GM23248 (cell line): Measurements from ENCODE around the gene ABLIM2.

Experiments
- EZH2 ChIP-seq: fragments of 200-600 bp; sonication (generic); IDR thresholded peaks from 2 replicates; pipeline ENCODE4 v1.6.1; 2018; ENCODE audit warnings: antibody characterized with exemption, mild to moderate bottlenecking; ENCODE audit not compliant: insufficient read depth, poor library complexity, severe bottlenecking
- EZH2phosphoT487 ChIP-seq: fragments of 200-600 bp; sonication (generic); IDR thresholded peaks from 2 replicates; pipeline ENCODE4 v1.6.1; 2018; ENCODE audit warnings: antibody characterized with exemption, moderate library complexity, mild to moderate bottlenecking, low read depth; ENCODE audit not compliant: insufficient read depth

DNA sequence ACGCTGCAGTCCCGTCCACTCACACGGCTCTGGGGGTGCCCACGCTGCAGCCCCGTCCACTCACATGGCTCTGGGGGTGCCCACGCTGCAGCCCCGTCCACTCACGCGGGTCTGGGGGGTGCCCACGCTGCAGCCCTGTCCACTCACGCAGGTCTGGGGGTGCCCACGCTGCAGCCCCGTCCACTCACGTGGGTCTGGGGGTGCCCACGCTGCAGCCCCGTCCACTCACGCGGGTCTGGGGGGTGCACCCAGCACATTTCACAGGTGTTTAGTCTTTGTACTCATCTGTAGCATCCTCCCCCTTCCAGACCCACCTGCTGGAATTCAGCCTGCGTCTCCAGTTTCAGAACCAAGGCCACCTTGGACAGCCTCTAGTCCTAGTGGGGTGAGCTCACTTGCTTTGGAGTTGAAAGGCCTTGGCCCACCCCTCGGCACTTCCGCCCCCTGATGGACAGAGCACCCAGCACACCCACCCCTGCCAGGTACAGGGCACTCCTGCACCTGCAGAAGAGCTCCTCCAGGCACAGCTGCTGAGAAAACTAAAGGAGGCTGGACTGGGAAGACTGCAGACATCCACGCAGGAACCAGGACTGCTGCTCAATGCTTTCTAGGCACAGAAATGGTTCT, 73.0 kb downstream of the ABLIM2 start:
- TF ChIP-seq EZH2 (no peak), EZH2phosphoT487 (no peak)
